Muscle of arm (tissue), 12 donors: ENCODE results near the gene MED17. TPM values are rescaled to one million over a fixed set of nuclear protein-coding genes. Genes with fewer than 3 reads are reported as not detected.
"Not testable (repeated sequence)": the region's sequence is repeated elsewhere in the genome, so short reads cannot be mapped to it uniquely, and the experiment has no call there.

Experiments used
- DNase-seq: peaks from one replicate; pipeline ENCODE4 v3.0.0-alpha.2; 2013
- polyA plus RNA-seq, 12 donors: library from polyadenylated mRNA; unstranded; fragments of 120-200 nt; gene quantifications; one replicate each; pipeline ENCODE4 v1.2.1, GENCODE V29; 2013; ENCODE audit not compliant: insufficient read length in 12 of 12

The MED17 gene
- polyA plus RNA-seq, 12 donors = 16.7 to 52.7 (median 24.7) TPM; not detected in 1

GRCh38 chr11:93753241-93753640, 30.8 kb upstream of the MED17 start:
- DNase-seq = no peak

GRCh38 chr11:93756748-93757147, 27.3 kb upstream of the MED17 start:
- DNase-seq = no peak

GRCh38 chr11:93757301-93757700, 26.8 kb upstream of the MED17 start:
- no peak for DNase-seq

- no peak for DNase-seq
Observed at GRCh38 chr11:93757924-93758865, 25.9 kb upstream of the MED17 start.

- DNase-seq = not testable (repeated sequence)
Observed at GRCh38 chr11:93759123-93759522, 25.0 kb upstream of the MED17 start.

- DNase-seq = no peak
Observed at GRCh38 chr11:93761910-93762309, 22.2 kb upstream of the MED17 start.

GRCh38 chr11:93765551-93765950, 18.5 kb upstream of the MED17 start:
- DNase-seq = no peak

GRCh38 chr11:93766504-93766903, 17.6 kb upstream of the MED17 start:
- no peak for DNase-seq

- DNase-seq = no peak
Observed at GRCh38 chr11:93767018-93767417, 17.1 kb upstream of the MED17 start.

- no peak for DNase-seq
Observed at GRCh38 chr11:93770160-93770559, 13.9 kb upstream of the MED17 start.

GRCh38 chr11:93772123-93772522, 12.0 kb upstream of the MED17 start:
- no peak for DNase-seq

- no peak for DNase-seq
Observed at GRCh38 chr11:93773045-93773477, 11.0 kb upstream of the MED17 start.

GRCh38 chr11:93773601-93774200, 10.4 kb upstream of the MED17 start:
- no peak for DNase-seq

GRCh38 chr11:93774560-93774959, 9.5 kb upstream of the MED17 start:
- DNase-seq = not testable (repeated sequence)

GRCh38 chr11:93775289-93775688, 8.8 kb upstream of the MED17 start:
- DNase-seq = no peak

GRCh38 chr11:93783362-93783761, 720 bp upstream of the MED17 start:
- DNase-seq = no peak

GRCh38 chr11:93783765-93784144, 327 bp upstream of the MED17 start:
- DNase-seq = no peak

- DNase-seq = no peak
Observed at GRCh38 chr11:93784935-93785360, 866 bp downstream of the MED17 start.

GRCh38 chr11:93791493-93791892, 7.4 kb downstream of the MED17 start:
- no peak for DNase-seq

- no peak for DNase-seq
Observed at GRCh38 chr11:93796441-93797231, 12.6 kb downstream of the MED17 start.

GRCh38 chr11:93801366-93801765, 17.3 kb downstream of the MED17 start:
- DNase-seq = no peak

- DNase-seq = no peak
Observed at GRCh38 chr11:93804879-93805278, 20.8 kb downstream of the MED17 start.
